HFFc6 (cell line): ENCODE measurements around the gene CPEB2. TPM values are rescaled to one million over a fixed set of nuclear protein-coding genes. Genes with fewer than 3 reads are reported as not detected.

ENCODE experiments used
- DNase-seq: peaks from one replicate; pipeline ENCODE4 v3.0.0-alpha.2; 2018
- H3K27ac Mint-ChIP-seq: 2 replicates; pipeline ENCODE4 v1.8.0; 2020; ENCODE audit warnings: mild to moderate bottlenecking, mixed read lengths
- H3K27me3 Mint-ChIP-seq: 2 replicates; pipeline ENCODE4 v1.8.0; 2021; ENCODE audit warnings: mild to moderate bottlenecking, moderate library complexity, mixed read lengths; ENCODE audit not compliant: insufficient read depth
- H3K36me3 Mint-ChIP-seq: 2 replicates; pipeline ENCODE4 v1.8.0; 2021; ENCODE audit warnings: low read depth, mixed read lengths
- H3K4me1 Mint-ChIP-seq: 2 replicates; pipeline ENCODE4 v1.8.0; 2020; ENCODE audit warnings: low read depth, mixed read lengths
- H3K4me3 Mint-ChIP-seq: 2 replicates; pipeline ENCODE4 v1.8.0; 2020; ENCODE audit warnings: mild to moderate bottlenecking, moderate library complexity, mixed read lengths
- H3K9me3 Mint-ChIP-seq: 2 replicates; pipeline ENCODE4 v1.8.0; 2020; ENCODE audit warnings: mild to moderate bottlenecking, mixed read lengths
- total RNA-seq, 6 experiments: library from RNA; stranded (reverse); fragmentation: NEBNext Ultra II Directional; extraction: Animal tissue kit (Norgen Biotek cat#: 25700); gene quantifications; 2 replicates in 1 of 6; 3 replicates in 5 of 6; pipeline ENCODE4 v1.2.3, GENCODE V29; 2021
- TF ChIP-seq, protein P1 (sequence below): fragments of 200-600 bp; sonication (generic); IDR thresholded peaks from 2 replicates; pipeline ENCODE4 v1.5.0; 2021; ENCODE audit warnings: antibody characterized with exemption, mild to moderate bottlenecking

The CPEB2 gene
- total RNA-seq, 6 experiments from 2014 or later, result 18.9 to 27.8 (median 22.8) TPM

DNA sequence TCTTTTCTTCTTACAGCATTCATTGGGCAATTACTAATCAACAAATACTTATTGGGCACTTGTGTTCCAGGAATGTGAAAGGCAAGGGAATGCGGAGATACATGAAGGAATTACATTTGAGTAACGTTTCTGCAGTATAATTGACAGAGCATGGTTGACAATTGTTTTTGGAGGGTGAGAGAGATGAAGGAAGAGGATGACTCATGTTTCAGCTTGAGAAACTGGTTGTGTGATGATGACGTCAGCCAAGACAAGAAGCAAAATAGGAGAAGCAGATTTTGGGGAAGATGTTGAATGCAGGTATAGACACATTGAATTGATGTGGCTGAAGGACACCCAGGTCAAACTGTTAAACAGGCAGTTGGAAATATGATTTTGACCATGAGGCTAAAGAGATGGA lies 8.0 kb upstream of the CPEB2 start:
- Mint-ChIP-seq H3K4me1 (0 out of 2 replicates have a peak, but pooled peaks cover 11% of the 10 kb centered on the region), H3K27ac (no peak overlapping the region), H3K27me3 (peaks cover 2% of the 10 kb centered on the region; the same call in 1 of the 2 replicates), H3K9me3 (no peaks in the 10 kb centered on the region), H3K4me3 (no peak overlapping the region), H3K36me3 (no peaks in the 10 kb centered on the region)
- TF ChIP-seq, protein P1, sequence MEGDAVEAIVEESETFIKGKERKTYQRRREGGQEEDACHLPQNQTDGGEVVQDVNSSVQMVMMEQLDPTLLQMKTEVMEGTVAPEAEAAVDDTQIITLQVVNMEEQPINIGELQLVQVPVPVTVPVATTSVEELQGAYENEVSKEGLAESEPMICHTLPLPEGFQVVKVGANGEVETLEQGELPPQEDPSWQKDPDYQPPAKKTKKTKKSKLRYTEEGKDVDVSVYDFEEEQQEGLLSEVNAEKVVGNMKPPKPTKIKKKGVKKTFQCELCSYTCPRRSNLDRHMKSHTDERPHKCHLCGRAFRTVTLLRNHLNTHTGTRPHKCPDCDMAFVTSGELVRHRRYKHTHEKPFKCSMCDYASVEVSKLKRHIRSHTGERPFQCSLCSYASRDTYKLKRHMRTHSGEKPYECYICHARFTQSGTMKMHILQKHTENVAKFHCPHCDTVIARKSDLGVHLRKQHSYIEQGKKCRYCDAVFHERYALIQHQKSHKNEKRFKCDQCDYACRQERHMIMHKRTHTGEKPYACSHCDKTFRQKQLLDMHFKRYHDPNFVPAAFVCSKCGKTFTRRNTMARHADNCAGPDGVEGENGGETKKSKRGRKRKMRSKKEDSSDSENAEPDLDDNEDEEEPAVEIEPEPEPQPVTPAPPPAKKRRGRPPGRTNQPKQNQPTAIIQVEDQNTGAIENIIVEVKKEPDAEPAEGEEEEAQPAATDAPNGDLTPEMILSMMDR, result no peak
- no peak for DNase-seq

GRCh38 chr4:15001248-15001868 lies 923 bp upstream of the CPEB2 start:
- peaks cover 16% of the 10 kb centered on the region for H3K36me3 Mint-ChIP-seq
- H3K27me3 Mint-ChIP-seq, result peaks cover 2% of the 10 kb centered on the region
- peak; percentile 86 for DNase-seq
- H3K4me1 Mint-ChIP-seq, result peaks cover 32% of the 10 kb centered on the region
- peak overlapping the region; percentile 93 for H3K4me3 Mint-ChIP-seq
- TF ChIP-seq, protein P1, result peak; percentile 9; the same call in 1 of the 2 replicates
- peak overlapping the region; percentile 96 for H3K27ac Mint-ChIP-seq
- no peaks in the 10 kb centered on the region for H3K9me3 Mint-ChIP-seq

GRCh38 chr4:15002659-15003400 lies 549 bp downstream of the CPEB2 start:
- peaks cover 42% of the 10 kb centered on the region for H3K4me1 Mint-ChIP-seq

GRCh38 chr4:15003401-15003890 lies 1.2 kb downstream of the CPEB2 start:
- DNase-seq, result peak; percentile 21
- Mint-ChIP-seq H3K27me3 (peaks cover 2% of the 10 kb centered on the region), H3K4me3 (peak overlapping the region; percentile 87), H3K9me3 (no peaks in the 10 kb centered on the region), H3K27ac (no peak overlapping the region), H3K36me3 (peaks cover 26% of the 10 kb centered on the region), H3K4me1 (peaks cover 44% of the 10 kb centered on the region)
- TF ChIP-seq, protein P1, result no peak

More at GRCh38 chr4:15002659-15003400, 549 bp downstream of the CPEB2 start:
- DNase-seq, result peak; percentile 76
- Mint-ChIP-seq H3K4me3 (peak overlapping the region; percentile 87), H3K27ac (peak overlapping the region; percentile 96), H3K27me3 (peaks cover 2% of the 10 kb centered on the region), H3K36me3 (peaks cover 21% of the 10 kb centered on the region), H3K9me3 (no peaks in the 10 kb centered on the region)
- TF ChIP-seq, protein P1, result no peak

GRCh38 chr4:15003891-15004738 lies 1.8 kb downstream of the CPEB2 start:
- Mint-ChIP-seq H3K9me3 (no peaks in the 10 kb centered on the region), H3K4me1 (peaks cover 44% of the 10 kb centered on the region), H3K36me3 (peaks cover 30% of the 10 kb centered on the region), H3K27ac (peak overlapping the region; percentile 83), H3K4me3 (peak overlapping the region; percentile 92), H3K27me3 (peaks cover 2% of the 10 kb centered on the region)
- TF ChIP-seq, protein P1, result peak; percentile 18; the same call in 1 of the 2 replicates
- DNase-seq, result no peak
